IMR-90 (cell line): ENCODE data around the gene ATP11B. TPM values are rescaled to one million over a fixed set of nuclear protein-coding genes. Genes with fewer than 3 reads are reported as not detected.

Source experiments
- ATAC-seq: fragments of 200-7000 bp; cut with Tn5 transposase; 2 replicates; pipeline ENCODE4 v1.9.1; 2020; ENCODE audit warnings: low read depth, mild to moderate bottlenecking, moderate library complexity
- BruUV-seq: library from RNA; stranded (reverse); fragments of 400-500 nt; replicated peaks from 2 replicates; lab custom pipeline; 2021; lab: Mats Ljungman, UMichigan
- CTCF ChIA-PET: fragments of 300-600 bp; formaldehyde crosslinking; extraction: SDS; loops from one replicate; lab custom pipeline; 2021; ENCODE audit warnings: antibody characterized with exemption; lab: Yijun Ruan, JAX
- POLR2A ChIA-PET: fragments of 300-600 bp; sonication (Branson Sonifier 250); formaldehyde crosslinking; loops from one replicate; lab custom pipeline; 2022; ENCODE audit warnings: antibody characterized with exemption; ENCODE audit not compliant: unreplicated experiment; lab: Charles Lee
- DNase-seq: peaks from one replicate; pipeline ENCODE4 v3.0.0; 2013
- H2AFZ ChIP-seq: replicated peaks from 2 replicates; pipeline ENCODE3; 2013; ENCODE audit warnings: low read length, mild to moderate bottlenecking; ENCODE audit not compliant: poor library complexity
- H2AK5ac ChIP-seq: 2 replicates; pipeline ENCODE4 v1.6.1; 2013; ENCODE audit warnings: low read depth, low read length, inconsistent platforms
- H2AK9ac ChIP-seq: replicated peaks from 2 replicates; pipeline ENCODE3; 2013; ENCODE audit warnings: mild to moderate bottlenecking, low read depth, low read length, moderate library complexity; ENCODE audit not compliant: poor library complexity
- H2BK120ac ChIP-seq: 2 replicates; pipeline ENCODE4 v1.6.1; 2013; ENCODE audit warnings: low read depth, low read length, inconsistent platforms
- H2BK15ac ChIP-seq: 3 replicates; pipeline ENCODE4 v1.6.1; 2013; ENCODE audit warnings: low read depth, low read length, inconsistent platforms
- H2BK20ac ChIP-seq: 2 replicates; pipeline ENCODE4 v1.6.1; 2013; ENCODE audit warnings: low read depth, mild to moderate bottlenecking, inconsistent platforms, low read length, moderate library complexity
- H2BK5ac ChIP-seq: 2 replicates; pipeline ENCODE4 v1.6.1; 2013; ENCODE audit warnings: mild to moderate bottlenecking, low read depth, low read length, inconsistent platforms; ENCODE audit not compliant: poor library complexity, severe bottlenecking
- H3K14ac ChIP-seq: replicated peaks from 2 replicates; pipeline ENCODE4 v1.6.1; 2013; ENCODE audit warnings: low read depth, low read length, inconsistent platforms
- H3K18ac ChIP-seq: 2 replicates; pipeline ENCODE4 v1.6.1; 2013; ENCODE audit warnings: low read depth, low read length, control low read depth
- H3K23ac ChIP-seq: 2 replicates; pipeline ENCODE4 v1.6.1; 2013; ENCODE audit warnings: low read depth, low read length, inconsistent platforms
- H3K27ac ChIP-seq: 2 replicates; pipeline ENCODE4 v1.5.1; 2013; ENCODE audit warnings: mild to moderate bottlenecking, control low read depth, low read length; ENCODE audit not compliant: insufficient read depth
- H3K27me3 ChIP-seq: 2 replicates; pipeline ENCODE4 v1.6.1; 2013; ENCODE audit warnings: low read length; ENCODE audit not compliant: control insufficient read depth, insufficient read depth
- H3K36me3 ChIP-seq: 2 replicates; pipeline ENCODE4 v1.6.1; 2013; ENCODE audit warnings: low read length, mixed read lengths; ENCODE audit not compliant: control insufficient read depth, insufficient read depth
- H3K4ac ChIP-seq: 2 replicates; pipeline ENCODE4 v1.6.1; 2013; ENCODE audit warnings: low read depth, low read length, inconsistent platforms
- H3K4me1 ChIP-seq: 2 replicates; pipeline ENCODE4 v1.6.1; 2013; ENCODE audit warnings: low read length, mixed read lengths; ENCODE audit not compliant: control insufficient read depth, insufficient read depth
- H3K4me2 ChIP-seq: 2 replicates; pipeline ENCODE4 v1.6.1; 2013; ENCODE audit warnings: low read depth, mild to moderate bottlenecking, control low read depth, low read length, moderate library complexity
- H3K4me3 ChIP-seq: 2 replicates; pipeline ENCODE4 v1.5.1; 2013; ENCODE audit warnings: low read depth, mild to moderate bottlenecking, control low read depth, low read length, moderate library complexity; ENCODE audit not compliant: insufficient read depth
- H3K56ac ChIP-seq: 2 replicates; pipeline ENCODE4 v1.6.1; 2013; ENCODE audit warnings: low read length, inconsistent platforms; ENCODE audit not compliant: insufficient read depth; ENCODE audit errors: extremely low read depth
- H3K79me1 ChIP-seq, 2 experiments: 2 replicates each; pipeline ENCODE4 v1.6.1; 2013; ENCODE audit warnings: low read length in 2 of 2, inconsistent platforms in 1 of 2, low read depth in 1 of 2
- H3K9ac ChIP-seq: 2 replicates; pipeline ENCODE4 v1.6.1; 2013; ENCODE audit warnings: low read depth, low read length, control low read depth
- H3K9me1 ChIP-seq: 2 replicates; pipeline ENCODE4 v1.6.1; 2013; ENCODE audit warnings: low read length, inconsistent platforms; ENCODE audit not compliant: insufficient read depth
- H3K9me3 ChIP-seq: 2 replicates; pipeline ENCODE4 v1.6.1; 2013; ENCODE audit warnings: low read length; ENCODE audit not compliant: control insufficient read depth, insufficient read depth
- H4K20me1 ChIP-seq: 2 replicates; pipeline ENCODE4 v1.6.1; 2013; ENCODE audit warnings: low read length, inconsistent platforms; ENCODE audit not compliant: insufficient read depth
- H4K5ac ChIP-seq: 2 replicates; pipeline ENCODE4 v1.6.1; 2013; ENCODE audit warnings: mild to moderate bottlenecking, low read depth, low read length, control low read depth
- H4K8ac ChIP-seq, 2 experiments: 2 replicates each; pipeline ENCODE4 v1.6.1; 2013; ENCODE audit warnings: low read depth in 2 of 2, low read length in 2 of 2, control low read depth in 1 of 2, inconsistent platforms in 1 of 2
- H4K91ac ChIP-seq: 2 replicates; pipeline ENCODE4 v1.6.1; 2013; ENCODE audit warnings: low read depth, low read length, inconsistent platforms; ENCODE audit not compliant: insufficient read depth
- BHLHE40 ChIP-seq: fragments of 150-350 bp; IDR thresholded peaks from 2 replicates; pipeline ENCODE4 v1.6.1; 2016; ENCODE audit warnings: mild to moderate bottlenecking, low read depth, low read length
- CEBPB ChIP-seq: IDR thresholded peaks from 2 replicates; pipeline ENCODE4 v1.6.1; 2012; ENCODE audit warnings: low read depth, low read length, improper control_type of control experiment
- CHD1 ChIP-seq: IDR thresholded peaks from 2 replicates; pipeline ENCODE4 v1.6.1; 2012; ENCODE audit warnings: low read depth, low read length, improper control_type of control experiment
- CTCF ChIP-seq: conservative IDR thresholded peaks from 2 replicates; pipeline ENCODE4 v1.5.1; 2012; ENCODE audit warnings: mild to moderate bottlenecking, low read depth, low read length, improper control_type of control experiment
- FOS ChIP-seq: fragments of 150-350 bp; IDR thresholded peaks from 2 replicates; pipeline ENCODE4 v1.6.1; 2016; ENCODE audit warnings: low read depth, low read length
- MAFK ChIP-seq: IDR thresholded peaks from 2 replicates; pipeline ENCODE4 v1.6.1; 2012; ENCODE audit warnings: low read depth, low read length, improper control_type of control experiment
- MAZ ChIP-seq: IDR thresholded peaks from 2 replicates; pipeline ENCODE4 v1.6.1; 2012; ENCODE audit warnings: low read depth, mild to moderate bottlenecking, low read length, improper control_type of control experiment, moderate library complexity, borderline replicate concordance
- MXI1 ChIP-seq: IDR thresholded peaks from 2 replicates; pipeline ENCODE4 v1.6.1; 2012; ENCODE audit warnings: low read depth, mild to moderate bottlenecking, low read length, moderate library complexity, borderline replicate concordance
- NFE2L2 ChIP-seq: fragments of 150-350 bp; IDR thresholded peaks from 2 replicates; pipeline ENCODE4 v1.6.1; 2016; ENCODE audit warnings: low read depth, mild to moderate bottlenecking, low read length
- POLR2A ChIP-seq: IDR thresholded peaks from 2 replicates; pipeline ENCODE4 v1.6.1; 2012; ENCODE audit warnings: mild to moderate bottlenecking, low read depth, low read length
- RAD21 ChIP-seq: IDR thresholded peaks from 2 replicates; pipeline ENCODE4 v1.6.1; 2012; ENCODE audit warnings: low read length, improper control_type of control experiment
- RCOR1 ChIP-seq: IDR thresholded peaks from 2 replicates; pipeline ENCODE4 v1.6.1; 2012; ENCODE audit warnings: mild to moderate bottlenecking, low read length, improper control_type of control experiment; ENCODE audit not compliant: insufficient replicate concordance
- RFX5 ChIP-seq: IDR thresholded peaks from 2 replicates; pipeline ENCODE4 v1.8.0; 2012; ENCODE audit warnings: low read depth, mild to moderate bottlenecking, low read length, moderate library complexity
- SMC3 ChIP-seq: fragments of 150-350 bp; IDR thresholded peaks from 2 replicates; pipeline ENCODE4 v1.6.1; 2016; ENCODE audit warnings: low read depth, mild to moderate bottlenecking, antibody characterized with exemption, low read length, moderate library complexity
- WGBS, 2 experiments: methylation state at CpG; one replicate each; pipeline versions ENCODE4 v1.1.5 to v1.1.7; 2013; ENCODE audit warnings: missing lambda C conversion rate in 2 of 2; ENCODE audit not compliant: insufficient read length in 1 of 2; ENCODE audit errors: extremely low coverage in 2 of 2; 5-methylcytosine and 5-hydroxymethylcytosine counted together
- dilution Hi-C: fragments of 300-500 bp; cut with HindIII; formaldehyde crosslinking; loops from one replicate; pipeline ENCODE4 v1.14.3; 2018; ENCODE audit warnings: low sequenced_read_pairs; ENCODE audit not compliant: unreplicated experiment
- in situ Hi-C: fragments of 300-500 bp; cut with MboI; formaldehyde crosslinking; loops from 3 replicates; pipeline ENCODE4 v1.14.3; 2019; ENCODE audit warnings: low sequenced_read_pairs, inconsistent platforms, mixed read lengths
- intact Hi-C: fragments of 100-400 bp; cut with micrococcal nuclease; formaldehyde crosslinking; loops from 2 replicates; pipeline ENCODE4 v1.10.0; 2022
- polyA plus RNA-seq, 3 experiments: library from polyadenylated mRNA; depleted of rRNA; stranded (reverse); fragments of >200 nt; gene quantifications; 2 replicates each; pipeline ENCODE4 v1.2.3, GENCODE V29; 2012; ENCODE audit warnings: low replicate concordance in 1 of 3
- total RNA-seq: library from RNA; depleted of rRNA; stranded (reverse); fragments of >200 nt; gene quantifications from 2 replicates; pipeline ENCODE4 v1.2.3, GENCODE V29; 2012
- TF ChIP-seq, protein P1 (sequence below): fragments of 150-350 bp; IDR thresholded peaks from 2 replicates; pipeline ENCODE4 v1.6.1; 2016; ENCODE audit warnings: low read depth, mild to moderate bottlenecking, low read length, moderate library complexity, borderline replicate concordance
- TF ChIP-seq, protein P2 (sequence below): fragments of 150-350 bp; IDR thresholded peaks from 2 replicates; pipeline ENCODE4 v1.6.1; 2017; ENCODE audit warnings: mild to moderate bottlenecking, antibody characterized with exemption, low read length, low read depth

Gene ATP11B
- total and polyA plus RNA-seq, 2 of the 4 experiments (the other 2 are of a cell fraction): 10.0 to 39.6 TPM

DNA sequence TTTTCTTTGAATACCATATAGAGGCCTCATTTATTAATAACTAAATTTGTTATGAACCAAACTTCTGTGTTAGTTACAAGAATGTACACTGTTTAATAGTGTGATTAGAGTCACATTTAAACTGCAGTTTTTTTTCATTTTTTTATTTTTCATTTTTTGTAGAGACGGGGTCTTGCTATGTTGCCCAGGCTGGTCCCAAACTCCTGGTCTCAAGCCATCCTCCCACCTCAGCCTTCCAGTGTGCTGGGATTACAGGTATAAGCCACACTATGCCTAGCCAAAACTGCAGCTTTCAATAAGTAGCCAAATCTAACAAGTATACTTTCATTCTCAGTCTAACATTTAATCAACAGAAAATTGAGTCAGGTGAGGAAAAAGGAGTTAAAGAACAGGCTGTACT is 10.2 kb upstream of the ATP11B start:
- no peak overlapping the region for H2AK5ac ChIP-seq
- POLR2A ChIA-PET: no interaction called here
- no peak overlapping the region for H3K4ac ChIP-seq
- no peak overlapping the region for H3K56ac ChIP-seq
- H3K4me3 ChIP-seq: no peak overlapping the region
- H3K14ac ChIP-seq: no peak overlapping the region
- no peaks in the 10 kb centered on the region for H4K20me1 ChIP-seq
- H4K8ac ChIP-seq: no peak overlapping the region
- DNase-seq (no peak), ATAC-seq (no peak)
- no peak overlapping the region for H2BK20ac ChIP-seq
- no peaks in the 10 kb centered on the region for H3K36me3 ChIP-seq
- intact Hi-C loops: no loop called here
- H4K5ac ChIP-seq: no peak overlapping the region
- no peak for TF ChIP-seq MAFK
- TF ChIP-seq, protein P1, sequence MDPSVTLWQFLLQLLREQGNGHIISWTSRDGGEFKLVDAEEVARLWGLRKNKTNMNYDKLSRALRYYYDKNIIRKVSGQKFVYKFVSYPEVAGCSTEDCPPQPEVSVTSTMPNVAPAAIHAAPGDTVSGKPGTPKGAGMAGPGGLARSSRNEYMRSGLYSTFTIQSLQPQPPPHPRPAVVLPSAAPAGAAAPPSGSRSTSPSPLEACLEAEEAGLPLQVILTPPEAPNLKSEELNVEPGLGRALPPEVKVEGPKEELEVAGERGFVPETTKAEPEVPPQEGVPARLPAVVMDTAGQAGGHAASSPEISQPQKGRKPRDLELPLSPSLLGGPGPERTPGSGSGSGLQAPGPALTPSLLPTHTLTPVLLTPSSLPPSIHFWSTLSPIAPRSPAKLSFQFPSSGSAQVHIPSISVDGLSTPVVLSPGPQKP: no peak
- TF ChIP-seq FOS: no peak
- no peak for TF ChIP-seq RFX5
- TF ChIP-seq, protein P2, sequence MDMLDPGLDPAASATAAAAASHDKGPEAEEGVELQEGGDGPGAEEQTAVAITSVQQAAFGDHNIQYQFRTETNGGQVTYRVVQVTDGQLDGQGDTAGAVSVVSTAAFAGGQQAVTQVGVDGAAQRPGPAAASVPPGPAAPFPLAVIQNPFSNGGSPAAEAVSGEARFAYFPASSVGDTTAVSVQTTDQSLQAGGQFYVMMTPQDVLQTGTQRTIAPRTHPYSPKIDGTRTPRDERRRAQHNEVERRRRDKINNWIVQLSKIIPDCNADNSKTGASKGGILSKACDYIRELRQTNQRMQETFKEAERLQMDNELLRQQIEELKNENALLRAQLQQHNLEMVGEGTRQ: no peak
- no peak for TF ChIP-seq NFE2L2
- no peak for TF ChIP-seq RCOR1
- no peak for TF ChIP-seq CHD1
- no peak for TF ChIP-seq BHLHE40
- no peak for TF ChIP-seq MAZ
- no peak for TF ChIP-seq CEBPB
- TF ChIP-seq MXI1: no peak
- no peak for TF ChIP-seq CTCF
- no peak for TF ChIP-seq RAD21
- no peak for TF ChIP-seq SMC3
- no peak for TF ChIP-seq POLR2A
- H2BK15ac ChIP-seq: no peak overlapping the region
- CTCF ChIA-PET: no interaction called here
- H2BK120ac ChIP-seq: no peak overlapping the region
- no peaks in the 10 kb centered on the region for H3K9me1 ChIP-seq
- no peak overlapping the region for H2AFZ ChIP-seq
- H2AK9ac ChIP-seq: no peak overlapping the region
- H3K9ac ChIP-seq: no peak overlapping the region
- H3K4me2 ChIP-seq: no peak overlapping the region
- H3K23ac ChIP-seq: no peak overlapping the region
- H3K27ac ChIP-seq: no peak overlapping the region
- no peak overlapping the region for H2BK5ac ChIP-seq
- H4K91ac ChIP-seq: no peak overlapping the region
- H3K9me3 ChIP-seq: no peaks in the 10 kb centered on the region
- H3K79me1 ChIP-seq: no peaks in the 10 kb centered on the region
- no TSS peak for BruUV-seq
- in situ Hi-C loops: no loop called here
- dilution Hi-C loops: no loop called here
- no peaks in the 10 kb centered on the region for H3K4me1 ChIP-seq
- peaks cover 4% of the 10 kb centered on the region for H3K27me3 ChIP-seq
- no peak overlapping the region for H3K18ac ChIP-seq
- WGBS, 2 experiments: no CpG with 5 or more reads among the region's 1 CpG
